HG03354 (cell line): ENCODE results near the gene PREB.

Experiments used
- ATAC-seq: cut with Tn5 transposase; IDR thresholded peaks from one replicate; pipeline ENCODE4 v1.9.1; 2021; ENCODE audit warnings: mild to moderate bottlenecking; ENCODE audit not compliant: unreplicated experiment, poor library complexity, severe bottlenecking

PREB gene

DNA sequence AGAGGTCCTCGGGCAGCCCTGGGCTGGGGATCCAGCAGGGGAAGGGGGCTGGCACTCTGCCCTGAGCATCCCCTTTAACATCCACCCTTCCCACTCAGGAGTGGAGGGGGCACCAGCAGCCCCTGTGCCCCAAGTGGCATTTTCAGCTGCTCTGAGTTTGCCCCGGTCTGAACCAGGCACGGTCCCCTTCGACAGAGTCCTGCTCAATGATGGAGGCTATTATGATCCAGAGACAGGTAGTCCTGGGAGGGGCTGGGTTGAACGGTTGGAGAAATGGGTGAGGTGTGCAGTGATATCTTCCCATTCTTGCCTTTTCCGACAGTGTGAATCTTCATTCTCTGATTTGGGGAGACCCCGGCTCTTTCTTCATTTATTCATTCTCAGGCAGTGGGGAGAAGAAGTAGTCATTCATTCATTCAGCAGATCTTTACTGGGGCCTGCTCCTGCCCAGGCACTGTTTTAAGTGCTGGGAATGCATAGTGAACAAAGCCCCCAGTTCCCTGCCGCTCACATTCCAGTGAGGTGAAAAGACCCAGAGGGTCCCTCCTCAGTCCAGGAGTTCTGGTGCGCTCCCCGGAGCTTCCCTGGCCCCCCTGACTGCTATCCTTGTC lies 49.3 kb downstream of the PREB start:
- no peak for ATAC-seq

DNA sequence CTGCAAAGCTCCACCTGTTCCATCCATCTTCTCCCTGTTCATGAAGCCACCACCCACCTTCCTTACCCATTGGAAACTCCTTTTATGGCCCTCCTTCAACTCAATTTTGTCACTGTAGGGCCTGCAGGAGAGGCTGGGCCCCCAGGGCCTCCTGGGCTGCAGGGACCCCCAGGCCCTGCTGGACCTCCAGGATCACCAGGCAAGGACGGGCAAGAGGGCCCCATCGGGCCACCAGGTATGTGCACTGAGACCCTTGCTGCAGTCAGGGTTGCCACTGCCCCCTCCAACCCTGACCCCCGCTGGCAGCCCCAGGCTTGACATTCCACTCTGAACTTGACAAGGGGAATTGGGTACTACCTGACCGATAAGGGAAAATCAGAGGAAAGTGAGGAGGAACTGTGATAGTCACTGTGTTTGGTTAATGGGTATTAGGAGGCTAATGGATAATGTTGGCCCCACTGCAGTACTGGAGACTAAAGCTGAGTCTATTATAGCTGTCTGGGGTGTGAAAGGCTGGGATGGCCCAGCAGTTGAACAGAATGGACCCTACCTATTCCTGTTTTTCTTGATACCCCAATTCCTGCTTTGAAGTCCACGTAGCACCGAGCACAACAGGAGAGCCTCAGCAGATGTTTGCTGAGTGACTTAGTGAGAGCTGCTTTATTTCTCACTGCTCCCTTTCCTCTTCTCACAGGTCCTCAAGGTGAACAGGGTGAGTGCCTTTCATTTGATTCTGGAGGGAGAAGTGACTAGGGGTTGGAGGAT lies 50.0 kb downstream of the PREB start:
- ATAC-seq: no peak

DNA sequence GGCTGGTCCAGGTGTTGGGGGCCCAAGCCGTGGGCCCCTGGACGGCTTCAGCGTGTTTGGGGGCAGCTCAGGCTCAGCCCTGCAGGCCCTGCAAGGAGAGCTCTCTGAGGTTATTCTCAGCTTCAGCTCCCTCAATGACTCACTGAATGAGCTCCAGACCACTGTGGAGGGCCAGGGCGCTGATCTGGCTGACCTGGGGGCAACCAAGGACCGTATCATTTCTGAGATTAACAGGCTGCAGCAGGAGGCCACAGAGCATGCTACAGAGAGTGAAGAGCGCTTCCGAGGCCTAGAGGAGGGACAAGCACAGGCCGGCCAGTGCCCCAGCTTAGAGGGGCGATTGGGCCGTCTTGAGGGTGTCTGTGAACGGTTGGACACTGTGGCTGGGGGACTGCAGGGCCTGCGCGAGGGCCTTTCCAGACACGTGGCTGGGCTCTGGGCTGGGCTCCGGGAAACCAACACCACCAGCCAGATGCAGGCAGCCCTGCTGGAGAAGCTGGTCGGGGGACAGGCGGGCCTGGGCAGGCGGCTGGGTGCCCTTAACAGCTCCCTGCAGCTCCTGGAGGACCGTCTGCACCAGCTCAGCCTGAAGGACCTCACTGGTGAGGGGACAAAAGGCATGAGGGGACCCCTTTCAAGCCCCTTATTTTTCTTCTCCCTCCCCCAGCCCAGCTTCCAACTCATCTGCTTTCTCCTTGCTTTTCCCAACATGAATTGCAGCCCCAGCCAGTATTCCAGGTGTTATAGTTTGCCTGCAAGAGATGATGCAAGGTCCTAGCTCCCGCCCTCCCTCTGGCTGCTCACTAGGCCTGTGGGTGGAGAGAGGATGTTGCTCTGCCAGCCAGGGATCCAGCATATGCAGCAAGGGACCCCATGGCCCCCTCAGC lies 50.8 kb downstream of the PREB start:
- no peak for ATAC-seq

DNA sequence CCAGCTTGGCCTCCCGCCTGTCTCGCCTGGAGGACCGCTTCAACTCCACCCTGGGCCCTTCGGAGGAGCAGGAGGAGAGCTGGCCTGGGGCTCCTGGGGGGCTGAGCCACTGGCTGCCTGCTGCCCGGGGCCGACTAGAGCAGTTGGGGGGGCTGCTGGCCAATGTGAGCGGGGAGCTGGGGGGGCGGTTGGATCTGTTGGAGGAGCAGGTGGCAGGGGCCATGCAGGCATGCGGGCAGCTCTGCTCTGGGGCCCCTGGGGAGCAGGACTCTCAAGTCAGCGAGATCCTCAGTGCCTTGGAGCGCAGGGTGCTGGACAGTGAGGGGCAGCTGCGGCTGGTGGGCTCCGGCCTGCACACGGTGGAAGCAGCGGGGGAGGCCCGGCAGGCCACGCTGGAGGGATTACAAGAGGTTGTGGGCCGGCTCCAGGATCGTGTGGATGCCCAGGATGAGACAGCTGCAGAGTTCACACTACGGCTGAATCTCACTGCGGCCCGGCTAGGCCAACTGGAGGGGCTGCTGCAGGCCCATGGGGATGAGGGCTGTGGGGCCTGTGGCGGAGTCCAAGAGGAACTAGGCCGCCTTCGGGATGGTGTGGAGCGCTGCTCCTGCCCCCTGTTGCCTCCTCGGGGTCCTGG lies 51.5 kb downstream of the PREB start:
- no peak for ATAC-seq

DNA sequence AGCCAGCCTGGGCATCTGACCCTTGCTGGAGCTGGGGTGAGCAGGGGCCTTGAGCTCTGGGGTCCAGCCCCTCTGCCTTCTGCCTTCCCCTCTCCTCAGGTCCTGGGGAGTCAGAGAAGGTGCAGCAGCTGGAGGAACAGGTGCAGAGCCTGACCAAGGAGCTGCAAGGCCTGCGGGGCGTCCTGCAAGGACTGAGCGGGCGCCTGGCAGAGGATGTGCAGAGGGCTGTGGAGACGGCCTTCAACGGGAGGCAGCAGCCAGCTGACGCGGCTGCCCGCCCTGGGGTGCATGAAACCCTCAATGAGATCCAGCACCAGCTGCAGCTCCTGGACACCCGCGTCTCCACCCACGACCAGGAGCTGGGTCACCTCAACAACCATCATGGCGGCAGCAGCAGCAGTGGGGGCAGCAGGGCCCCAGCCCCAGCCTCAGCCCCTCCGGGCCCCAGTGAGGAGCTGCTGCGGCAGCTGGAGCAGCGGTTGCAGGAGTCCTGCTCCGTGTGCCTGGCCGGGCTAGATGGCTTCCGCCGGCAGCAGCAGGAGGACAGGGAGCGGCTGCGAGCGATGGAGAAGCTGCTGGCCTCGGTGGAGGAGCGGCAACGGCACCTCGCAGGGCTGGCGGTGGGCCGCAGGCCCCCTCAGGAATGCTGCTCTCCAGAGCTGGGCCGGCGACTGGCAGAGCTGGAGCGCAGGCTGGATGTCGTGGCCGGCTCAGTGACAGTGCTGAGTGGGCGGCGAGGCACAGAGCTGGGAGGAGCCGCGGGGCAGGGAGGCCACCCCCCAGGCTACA lies 52.3 kb downstream of the PREB start:
- no peak for ATAC-seq
